ENCODE measurements around the gene BET1.

DNA sequence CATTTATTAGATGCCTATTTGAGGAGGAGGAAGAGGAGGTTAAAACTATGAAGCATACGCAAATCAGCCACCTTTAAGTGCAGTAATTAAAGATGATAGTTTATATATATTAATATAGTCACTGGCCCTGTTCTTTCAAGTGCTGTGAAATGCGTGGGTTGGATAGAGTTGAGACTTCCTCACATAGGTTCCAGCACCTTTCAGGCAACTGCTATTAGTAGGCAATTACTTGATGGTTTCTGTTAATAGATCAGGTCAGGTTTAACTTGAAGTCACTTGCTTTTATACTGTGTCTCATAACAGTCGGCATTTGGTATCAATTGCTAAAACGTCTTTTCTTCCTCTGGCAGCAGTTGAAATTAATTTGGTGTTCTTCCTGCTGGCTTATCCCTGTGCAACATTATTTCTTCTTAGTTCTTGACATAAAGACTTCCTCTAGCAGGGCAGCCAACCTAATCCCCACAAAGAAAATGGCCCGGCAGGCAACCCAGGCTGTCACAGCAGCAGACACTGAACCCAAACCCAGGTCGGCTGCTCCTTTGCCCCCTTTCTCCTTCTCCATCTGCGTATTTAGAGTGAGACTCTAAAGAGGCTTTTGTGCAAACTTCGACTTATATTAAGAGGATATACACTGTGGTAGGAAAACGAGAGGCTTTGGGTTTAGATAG is 35.3 kb upstream of the BET1 start:
- TF ChIP-seq POLR2A (IDR thresholded peaks at IDR 0.05) = no peak
- TF ChIP-seq, protein P1, sequence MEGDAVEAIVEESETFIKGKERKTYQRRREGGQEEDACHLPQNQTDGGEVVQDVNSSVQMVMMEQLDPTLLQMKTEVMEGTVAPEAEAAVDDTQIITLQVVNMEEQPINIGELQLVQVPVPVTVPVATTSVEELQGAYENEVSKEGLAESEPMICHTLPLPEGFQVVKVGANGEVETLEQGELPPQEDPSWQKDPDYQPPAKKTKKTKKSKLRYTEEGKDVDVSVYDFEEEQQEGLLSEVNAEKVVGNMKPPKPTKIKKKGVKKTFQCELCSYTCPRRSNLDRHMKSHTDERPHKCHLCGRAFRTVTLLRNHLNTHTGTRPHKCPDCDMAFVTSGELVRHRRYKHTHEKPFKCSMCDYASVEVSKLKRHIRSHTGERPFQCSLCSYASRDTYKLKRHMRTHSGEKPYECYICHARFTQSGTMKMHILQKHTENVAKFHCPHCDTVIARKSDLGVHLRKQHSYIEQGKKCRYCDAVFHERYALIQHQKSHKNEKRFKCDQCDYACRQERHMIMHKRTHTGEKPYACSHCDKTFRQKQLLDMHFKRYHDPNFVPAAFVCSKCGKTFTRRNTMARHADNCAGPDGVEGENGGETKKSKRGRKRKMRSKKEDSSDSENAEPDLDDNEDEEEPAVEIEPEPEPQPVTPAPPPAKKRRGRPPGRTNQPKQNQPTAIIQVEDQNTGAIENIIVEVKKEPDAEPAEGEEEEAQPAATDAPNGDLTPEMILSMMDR (IDR thresholded peaks at IDR 0.05 in 4 of 5, conservative IDR thresholded peaks at IDR 0.05 in 1 of 5) = no peak

All from gastrocnemius medialis (tissue), 4 donors.